ENCODE measurements around the gene SVIL. TPM values are rescaled to one million over a fixed set of nuclear protein-coding genes. Genes with fewer than 3 reads are reported as not detected.
"Not testable (repeated sequence)": the region's sequence is repeated elsewhere in the genome, so short reads cannot be mapped to it uniquely, and the experiment has no call there.

The SVIL gene
- total RNA-seq, 2 donors from 2014 or later = 92.9 to 524 TPM

DNA sequence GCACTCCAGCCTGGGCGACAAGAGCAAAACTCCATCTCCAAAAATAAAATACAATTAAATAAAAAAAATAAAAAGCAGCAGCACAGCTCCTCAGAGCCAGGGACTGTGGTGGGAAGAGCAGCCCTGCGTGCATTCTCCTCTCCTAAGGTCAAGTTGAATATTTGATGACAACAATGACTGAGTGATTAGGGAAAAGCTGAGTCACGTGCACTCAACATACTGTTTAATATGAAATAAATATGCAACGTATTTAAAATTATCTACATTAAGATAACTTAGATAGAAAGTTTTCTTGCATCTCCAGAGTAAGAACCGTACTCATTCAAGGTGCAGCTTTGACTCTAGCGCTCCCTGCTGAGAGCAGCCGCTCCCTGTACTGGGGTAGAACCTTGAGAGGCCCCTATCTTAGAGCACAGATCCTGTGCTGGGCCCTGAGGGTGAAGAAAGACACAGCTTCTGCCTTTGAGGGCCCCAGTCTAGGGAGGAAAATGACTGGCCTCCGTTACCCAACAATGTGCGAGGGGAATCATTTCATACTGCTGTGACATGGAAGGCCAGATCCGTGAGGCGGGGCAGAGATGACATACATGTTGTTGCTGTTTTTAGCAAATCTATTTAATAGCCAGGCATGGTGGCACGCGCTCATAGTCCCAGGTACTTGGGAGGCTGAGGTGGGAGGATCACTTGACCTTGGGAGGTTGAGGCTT, 81.1 kb downstream of the SVIL start:
- no peaks in the 10 kb centered on the region for H3K4me1 ChIP-seq (replicated peaks)
- WGBS = 87% methylated on average over 13 of the region's 13 CpGs
- H3K36me3 ChIP-seq = peaks cover 0 to 3% of the 10 kb centered on the region in 2 donors
- H3K4me3 ChIP-seq = no peak overlapping the region
- intact Hi-C loops (cut with DNase I) = no loop called here
- TF ChIP-seq POLR2AphosphoS5 (IDR thresholded peaks at IDR 0.05) (no peak), POLR2A (IDR thresholded peaks at IDR 0.05) (no peak)
- H3K27ac ChIP-seq = no peak overlapping the region
- no peaks in the 10 kb centered on the region for H3K9me3 ChIP-seq
- H3K27me3 ChIP-seq (replicated peaks; ENCODE audit: insufficient read depth) = no peaks in the 10 kb centered on the region
- DNase-seq (ENCODE audit: low spot score) = no peak

DNA sequence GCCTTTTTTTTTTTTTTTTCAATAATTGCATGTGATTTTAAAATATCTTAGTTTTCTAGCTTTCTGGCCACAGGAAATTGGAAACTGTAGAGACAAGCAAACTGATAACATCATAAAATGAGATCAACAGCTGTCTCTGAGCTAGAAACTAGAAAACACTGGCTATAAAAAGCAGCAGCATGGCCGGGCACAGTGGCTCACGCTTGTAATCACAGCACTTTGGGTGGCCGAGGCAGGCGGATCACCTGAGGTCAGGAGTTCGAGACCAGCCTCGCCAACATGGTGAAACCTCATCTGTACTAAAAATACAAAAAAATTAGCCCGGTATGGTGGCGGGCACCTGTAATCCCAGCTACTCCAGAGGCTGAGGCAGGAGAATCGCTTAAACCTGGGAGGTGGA, 81.7 kb downstream of the SVIL start:
- H3K36me3 ChIP-seq; H3K27ac ChIP-seq; intact Hi-C loops (cut with DNase I); DNase-seq (ENCODE audit: low spot score); H3K4me3 ChIP-seq; H3K27me3 ChIP-seq (replicated peaks; ENCODE audit: insufficient read depth); H3K4me1 ChIP-seq (replicated peaks); H3K9me3 ChIP-seq: not testable (repeated sequence)
- WGBS = 88% methylated on average over 9 of the region's 9 CpGs

DNA sequence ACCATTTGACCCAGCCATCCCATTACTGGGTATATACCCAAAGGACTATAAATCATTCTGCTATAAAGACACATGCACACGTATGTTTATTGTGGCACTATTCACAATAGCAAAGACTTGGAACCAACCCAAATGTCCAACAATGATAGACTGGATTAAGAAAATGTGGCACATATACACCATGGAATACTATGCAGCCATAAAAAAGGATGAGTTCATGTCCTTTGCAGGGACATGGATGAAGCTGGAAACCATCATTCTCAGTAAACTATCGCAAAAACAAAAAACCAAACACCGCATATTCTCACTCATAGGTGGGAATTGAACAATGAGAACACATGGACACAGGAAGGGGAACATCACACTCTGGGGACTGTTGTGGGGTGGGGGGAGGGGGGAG, 85.3 kb downstream of the SVIL start:
- H3K4me1 ChIP-seq (replicated peaks); H3K9me3 ChIP-seq; intact Hi-C loops (cut with DNase I); H3K27me3 ChIP-seq (replicated peaks; ENCODE audit: insufficient read depth); H3K4me3 ChIP-seq; DNase-seq (ENCODE audit: low spot score); H3K36me3 ChIP-seq; H3K27ac ChIP-seq: not testable (repeated sequence)
- WGBS = no CpG with 5 or more reads among the region's 3 CpGs

DNA sequence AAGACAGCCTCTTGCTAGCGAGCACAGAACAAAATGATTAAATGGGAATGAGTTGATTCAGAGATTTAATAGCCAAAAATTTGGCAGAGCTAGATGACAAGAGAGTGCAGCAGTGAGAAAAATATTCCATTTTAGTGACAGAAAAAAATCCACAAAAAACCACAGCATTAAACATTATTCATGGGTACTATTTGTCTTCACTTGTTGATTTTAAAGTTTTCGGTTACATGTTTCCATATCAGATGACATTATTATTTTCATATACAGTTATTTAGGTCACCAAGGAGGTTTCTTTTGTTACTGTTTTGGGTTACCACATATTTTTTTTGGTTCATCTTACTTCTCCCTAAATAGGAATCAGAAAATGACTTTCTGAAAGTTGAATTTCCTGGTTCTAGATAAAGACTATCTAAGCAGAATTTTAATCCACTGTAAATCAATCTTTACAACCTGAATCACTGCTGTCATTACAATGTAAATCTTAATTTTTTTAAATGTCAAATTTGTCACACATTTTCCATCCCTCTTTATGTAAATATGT, 87.9 kb downstream of the SVIL start:
- no peak for DNase-seq (ENCODE audit: low spot score)
- no peak for TF ChIP-seq POLR2A (IDR thresholded peaks at IDR 0.05)
- Histone ChIP-seq H3K9me3 (no peaks in the 10 kb centered on the region), H3K4me3 (no peak overlapping the region), H3K27me3 (replicated peaks; ENCODE audit: insufficient read depth) (no peaks in the 10 kb centered on the region), H3K4me1 (replicated peaks) (no peaks in the 10 kb centered on the region), H3K36me3 (peaks cover 0 to 3% of the 10 kb centered on the region in 2 donors), H3K27ac (no peak overlapping the region)
- intact Hi-C loops (cut with DNase I) = no loop called here
- WGBS = 13% methylated on average over 2 of the region's 2 CpGs

DNA sequence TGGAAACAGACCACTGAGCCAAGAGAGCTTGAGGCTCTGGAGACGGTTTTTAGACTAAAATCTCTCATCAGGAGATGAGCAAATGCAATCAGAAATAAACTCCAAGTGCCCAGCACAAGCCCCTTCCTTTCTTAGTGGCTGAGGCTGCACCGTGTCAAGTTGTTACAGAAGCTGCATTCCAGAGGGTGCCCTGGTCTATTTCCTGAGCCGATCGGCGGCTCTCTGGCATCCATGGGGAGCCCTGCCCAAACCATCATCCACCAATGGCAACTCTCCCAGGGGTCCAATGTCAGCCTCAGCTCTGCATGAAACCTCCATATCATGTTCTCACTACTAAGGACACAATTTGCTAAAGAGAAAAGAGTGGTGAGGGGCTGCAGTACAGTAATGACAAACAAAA, 89.6 kb downstream of the SVIL start:
- intact Hi-C loops (cut with DNase I) = no loop called here
- no peak for DNase-seq (ENCODE audit: low spot score)
- WGBS = 63% methylated on average over 5 of the region's 5 CpGs
- Histone ChIP-seq H3K36me3 (no peaks in the 10 kb centered on the region), H3K27me3 (replicated peaks; ENCODE audit: insufficient read depth) (no peaks in the 10 kb centered on the region), H3K4me1 (replicated peaks) (no peaks in the 10 kb centered on the region), H3K4me3 (no peak overlapping the region), H3K27ac (no peak overlapping the region), H3K9me3 (no peaks in the 10 kb centered on the region)
- TF ChIP-seq, protein P1, sequence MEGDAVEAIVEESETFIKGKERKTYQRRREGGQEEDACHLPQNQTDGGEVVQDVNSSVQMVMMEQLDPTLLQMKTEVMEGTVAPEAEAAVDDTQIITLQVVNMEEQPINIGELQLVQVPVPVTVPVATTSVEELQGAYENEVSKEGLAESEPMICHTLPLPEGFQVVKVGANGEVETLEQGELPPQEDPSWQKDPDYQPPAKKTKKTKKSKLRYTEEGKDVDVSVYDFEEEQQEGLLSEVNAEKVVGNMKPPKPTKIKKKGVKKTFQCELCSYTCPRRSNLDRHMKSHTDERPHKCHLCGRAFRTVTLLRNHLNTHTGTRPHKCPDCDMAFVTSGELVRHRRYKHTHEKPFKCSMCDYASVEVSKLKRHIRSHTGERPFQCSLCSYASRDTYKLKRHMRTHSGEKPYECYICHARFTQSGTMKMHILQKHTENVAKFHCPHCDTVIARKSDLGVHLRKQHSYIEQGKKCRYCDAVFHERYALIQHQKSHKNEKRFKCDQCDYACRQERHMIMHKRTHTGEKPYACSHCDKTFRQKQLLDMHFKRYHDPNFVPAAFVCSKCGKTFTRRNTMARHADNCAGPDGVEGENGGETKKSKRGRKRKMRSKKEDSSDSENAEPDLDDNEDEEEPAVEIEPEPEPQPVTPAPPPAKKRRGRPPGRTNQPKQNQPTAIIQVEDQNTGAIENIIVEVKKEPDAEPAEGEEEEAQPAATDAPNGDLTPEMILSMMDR (IDR thresholded peaks at IDR 0.05) = no peak
- TF ChIP-seq POLR2A (IDR thresholded peaks at IDR 0.05) = no peak
- TF ChIP-seq POLR2AphosphoS5 (IDR thresholded peaks at IDR 0.05) = no peak

DNA sequence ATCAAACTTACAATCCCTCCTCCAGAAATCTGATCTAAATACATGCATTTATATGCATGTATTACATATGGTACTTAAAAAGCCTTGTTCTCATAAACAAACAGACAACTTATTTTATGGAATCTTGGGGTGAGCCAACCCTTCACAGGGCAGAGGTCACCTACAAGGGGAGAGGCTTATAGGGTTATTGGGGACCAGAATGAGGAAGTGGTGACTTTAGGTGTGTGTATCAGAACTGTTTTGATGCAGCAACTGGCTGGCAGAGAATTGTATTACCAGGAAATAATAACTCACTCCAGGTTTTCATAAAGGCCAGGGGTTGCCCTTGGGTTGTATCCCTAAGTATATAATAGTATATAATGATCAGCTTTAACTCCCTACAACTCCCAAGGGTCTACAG, 91.1 kb downstream of the SVIL start:
- TF ChIP-seq POLR2AphosphoS5 (IDR thresholded peaks at IDR 0.05) (no peak), POLR2A (IDR thresholded peaks at IDR 0.05) (no peak)
- TF ChIP-seq, protein P1 (IDR thresholded peaks at IDR 0.05) = no peak
- Histone ChIP-seq H3K36me3 (no peaks in the 10 kb centered on the region), H3K9me3 (no peaks in the 10 kb centered on the region), H3K27ac (no peak overlapping the region), H3K4me1 (replicated peaks) (no peaks in the 10 kb centered on the region), H3K27me3 (replicated peaks; ENCODE audit: insufficient read depth) (no peaks in the 10 kb centered on the region), H3K4me3 (no peak overlapping the region)
- intact Hi-C loops (cut with DNase I) = no loop called here
- DNase-seq (ENCODE audit: low spot score) = no peak

DNA sequence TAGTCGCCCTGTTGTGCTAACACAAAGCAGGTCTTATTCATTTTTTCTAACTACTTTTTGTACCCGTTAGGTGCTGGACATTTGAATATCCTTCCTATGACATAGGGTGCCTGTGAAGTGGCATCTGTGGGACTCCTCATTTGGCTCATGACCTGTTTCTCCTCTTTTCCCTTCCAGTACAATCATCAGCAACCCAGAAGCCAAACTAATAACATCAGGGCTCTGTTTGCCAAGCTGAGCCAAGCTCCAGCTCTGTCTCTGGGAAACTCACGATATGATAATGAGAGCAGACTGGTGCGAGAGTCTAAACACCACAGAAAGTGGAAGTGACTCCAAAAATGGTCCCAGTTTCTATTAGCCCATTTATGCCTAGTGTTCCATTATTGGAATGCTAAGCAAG, 92.0 kb downstream of the SVIL start:
- intact Hi-C loops (cut with DNase I) = no loop called here
- WGBS = 57% methylated on average over 4 of the region's 4 CpGs
- no peaks in the 10 kb centered on the region for H3K27me3 ChIP-seq (replicated peaks; ENCODE audit: insufficient read depth)
- H3K36me3 ChIP-seq = no peaks in the 10 kb centered on the region
- no peak for TF ChIP-seq POLR2AphosphoS5 (IDR thresholded peaks at IDR 0.05)
- no peak for TF ChIP-seq POLR2A (IDR thresholded peaks at IDR 0.05)
- TF ChIP-seq, protein P1 (IDR thresholded peaks at IDR 0.05) = no peak
- no peak overlapping the region for H3K27ac ChIP-seq
- H3K4me1 ChIP-seq (replicated peaks) = no peaks in the 10 kb centered on the region
- DNase-seq (ENCODE audit: low spot score) = no peak
- H3K9me3 ChIP-seq = no peaks in the 10 kb centered on the region
- no peak overlapping the region for H3K4me3 ChIP-seq
